Testis (tissue), 2 donors: ENCODE results near the gene CSMD2.

Experiments
- CTCF ChIP-seq, 3 experiments: fragments of 450-650 bp in 2 of 3; fragments of 200-600 bp in 1 of 3; sonication (generic) in 1 of 3; IDR thresholded peaks; one replicate each; pipeline ENCODE4 v1.5.1; 2016 to 2019; ENCODE audit warnings: antibody characterized with exemption in 3 of 3, mild to moderate bottlenecking in 2 of 3, moderate library complexity in 1 of 3
- POLR2A ChIP-seq: fragments of 450-650 bp; IDR thresholded peaks from one replicate; pipeline ENCODE4 v1.6.1; 2017; ENCODE audit warnings: antibody characterized with exemption, mild to moderate bottlenecking, moderate library complexity

GRCh38 chr1:33477451-33477850 lies 687.6 kb downstream of the CSMD2 start:
- TF ChIP-seq CTCF (IDR thresholded peaks at IDR 0.05) (no peak), POLR2A (no peak)
